ENCODE data around the gene PIK3AP1. TPM values are rescaled to one million over a fixed set of nuclear protein-coding genes. Genes with fewer than 3 reads are reported as not detected.

Gene PIK3AP1
- total RNA-seq, 4 donors from 2014 or later = 5.8 to 111 (median 13.4) TPM

GRCh38 chr10:96661632-96662031 is 58.7 kb downstream of the PIK3AP1 start:
- no peak for DNase-seq
- H3K27ac ChIP-seq = no peak overlapping the region
- H3K4me3 ChIP-seq = no peak overlapping the region
- H3K4me1 ChIP-seq = peaks cover 0 to 11% (median 0%) of the 10 kb centered on the region in 4 donors
- no peaks in the 10 kb centered on the region for H3K27me3 ChIP-seq
- no peaks in the 10 kb centered on the region for H3K36me3 ChIP-seq
- H3K9me3 ChIP-seq = no peaks in the 10 kb centered on the region
- TF ChIP-seq POLR2A (IDR thresholded peaks at IDR 0.05) = no peak
- no peak for TF ChIP-seq CTCF (IDR thresholded peaks at IDR 0.05)

- Histone ChIP-seq H3K27me3 (no peaks in the 10 kb centered on the region), H3K4me1 (peaks cover 0 to 11% (median 0%) of the 10 kb centered on the region in 4 donors), H3K27ac (no peak overlapping the region), H3K9me3 (no peaks in the 10 kb centered on the region), H3K36me3 (no peaks in the 10 kb centered on the region), H3K4me3 (no peak overlapping the region)
- no peak for TF ChIP-seq CTCF (IDR thresholded peaks at IDR 0.05)
- TF ChIP-seq POLR2A (IDR thresholded peaks at IDR 0.05) = no peak
- DNase-seq = no peak
Measured at GRCh38 chr10:96660297-96660696, 60.0 kb downstream of the PIK3AP1 start.

- DNase-seq = no peak
- H3K4me1 ChIP-seq = no peaks in the 10 kb centered on the region
- no peak overlapping the region for H3K27ac ChIP-seq
- no peaks in the 10 kb centered on the region for H3K36me3 ChIP-seq
- no peak overlapping the region for H3K4me3 ChIP-seq
- H3K27me3 ChIP-seq = no peaks in the 10 kb centered on the region
- TF ChIP-seq POLR2A (IDR thresholded peaks at IDR 0.05) (no peak), CTCF (IDR thresholded peaks at IDR 0.05) (no peak)
- no peaks in the 10 kb centered on the region for H3K9me3 ChIP-seq
Measured at GRCh38 chr10:96658844-96659243, 61.5 kb downstream of the PIK3AP1 start.

GRCh38 chr10:96657385-96657784 is 62.9 kb downstream of the PIK3AP1 start:
- Histone ChIP-seq H3K27me3 (no peaks in the 10 kb centered on the region), H3K4me3 (no peak overlapping the region), H3K4me1 (peaks cover 0 to 5% (median 2%) of the 10 kb centered on the region in 4 donors), H3K27ac (no peak overlapping the region), H3K9me3 (no peaks in the 10 kb centered on the region), H3K36me3 (no peaks in the 10 kb centered on the region)
- no peak for TF ChIP-seq POLR2A (IDR thresholded peaks at IDR 0.05)
- TF ChIP-seq CTCF (IDR thresholded peaks at IDR 0.05) = no peak
- DNase-seq = no peak

- TF ChIP-seq CTCF (IDR thresholded peaks at IDR 0.05) (no peak), POLR2A (IDR thresholded peaks at IDR 0.05) (no peak)
- Histone ChIP-seq H3K36me3 (no peaks in the 10 kb centered on the region), H3K27ac (no peak overlapping the region), H3K4me3 (no peak overlapping the region), H3K9me3 (no peaks in the 10 kb centered on the region), H3K4me1 (peaks cover 0 to 8% (median 3%) of the 10 kb centered on the region in 4 donors), H3K27me3 (no peaks in the 10 kb centered on the region)
- no peak for DNase-seq
Measured at GRCh38 chr10:96656839-96657238, 63.5 kb downstream of the PIK3AP1 start.

- no peaks in the 10 kb centered on the region for H3K36me3 ChIP-seq
- peaks cover 0 to 12% (median 6%) of the 10 kb centered on the region in 4 donors for H3K4me1 ChIP-seq
- no peak for DNase-seq
- no peak overlapping the region for H3K4me3 ChIP-seq
- H3K27ac ChIP-seq = no peak overlapping the region
- no peaks in the 10 kb centered on the region for H3K27me3 ChIP-seq
- no peak for TF ChIP-seq CTCF (IDR thresholded peaks at IDR 0.05)
- TF ChIP-seq POLR2A (IDR thresholded peaks at IDR 0.05) = no peak
- no peaks in the 10 kb centered on the region for H3K9me3 ChIP-seq
Measured at GRCh38 chr10:96656198-96656577, 64.1 kb downstream of the PIK3AP1 start.
